CD4-positive, alpha-beta T cell treated with Interleukin-6 at 100 ng/mL for 8 hours (primary cell): Measurements from ENCODE around the gene GRM7.

ENCODE experiments used
- DNase-seq: peaks from one replicate; pipeline ENCODE4 v3.0.0-alpha.2; 2020; ENCODE audit warnings: mixed read lengths, low spot score

Gene GRM7

DNA sequence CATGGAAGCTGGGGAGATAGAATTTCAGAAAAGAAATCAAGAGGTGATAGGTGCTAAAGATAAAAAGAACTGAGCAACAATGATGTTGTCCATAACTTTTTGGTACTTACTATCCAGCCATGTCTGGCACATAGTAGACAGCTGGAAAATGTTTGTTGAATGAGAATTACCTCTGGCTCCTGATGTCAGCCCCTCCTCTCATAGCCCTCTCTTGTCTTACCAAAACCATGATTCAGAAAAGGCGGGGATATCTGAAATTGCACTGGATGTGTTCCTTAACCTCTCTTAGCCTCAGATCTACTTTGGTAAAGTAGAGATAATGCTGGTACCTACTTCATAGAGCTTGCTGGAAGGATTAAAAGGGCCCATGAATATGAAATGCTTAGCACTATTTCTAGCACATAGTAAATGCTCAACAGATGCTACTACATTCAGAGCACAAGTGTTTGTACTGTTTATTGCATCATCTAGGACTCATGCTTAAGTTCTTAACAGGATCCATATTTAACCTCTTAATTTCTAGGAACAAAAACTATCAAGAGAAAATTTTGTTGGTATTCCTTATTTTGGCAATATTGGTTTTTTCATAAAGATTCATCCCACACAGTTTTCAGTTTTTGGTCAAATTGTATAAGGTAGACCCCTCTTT, 859.9 kb downstream of the GRM7 start:
- DNase-seq: no peak

DNA sequence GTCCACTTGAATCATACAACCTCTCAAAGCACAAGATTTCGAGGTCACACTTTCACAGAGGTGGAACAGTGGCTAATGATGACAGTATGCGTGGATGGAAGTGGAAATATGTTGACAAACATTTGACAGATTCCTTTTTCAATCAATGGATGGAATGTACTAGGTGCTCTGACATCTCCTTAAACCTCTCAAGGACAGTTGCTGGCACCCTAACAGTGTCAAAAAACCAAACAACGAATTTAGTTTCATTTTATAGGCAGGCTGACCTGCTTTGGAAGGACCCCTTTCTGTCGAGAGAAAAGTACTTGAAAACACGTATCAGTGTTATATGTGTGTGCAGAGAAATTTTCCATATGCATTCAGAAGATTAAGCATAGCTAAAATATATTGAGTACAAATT, 861.0 kb downstream of the GRM7 start:
- DNase-seq: no peak

DNA sequence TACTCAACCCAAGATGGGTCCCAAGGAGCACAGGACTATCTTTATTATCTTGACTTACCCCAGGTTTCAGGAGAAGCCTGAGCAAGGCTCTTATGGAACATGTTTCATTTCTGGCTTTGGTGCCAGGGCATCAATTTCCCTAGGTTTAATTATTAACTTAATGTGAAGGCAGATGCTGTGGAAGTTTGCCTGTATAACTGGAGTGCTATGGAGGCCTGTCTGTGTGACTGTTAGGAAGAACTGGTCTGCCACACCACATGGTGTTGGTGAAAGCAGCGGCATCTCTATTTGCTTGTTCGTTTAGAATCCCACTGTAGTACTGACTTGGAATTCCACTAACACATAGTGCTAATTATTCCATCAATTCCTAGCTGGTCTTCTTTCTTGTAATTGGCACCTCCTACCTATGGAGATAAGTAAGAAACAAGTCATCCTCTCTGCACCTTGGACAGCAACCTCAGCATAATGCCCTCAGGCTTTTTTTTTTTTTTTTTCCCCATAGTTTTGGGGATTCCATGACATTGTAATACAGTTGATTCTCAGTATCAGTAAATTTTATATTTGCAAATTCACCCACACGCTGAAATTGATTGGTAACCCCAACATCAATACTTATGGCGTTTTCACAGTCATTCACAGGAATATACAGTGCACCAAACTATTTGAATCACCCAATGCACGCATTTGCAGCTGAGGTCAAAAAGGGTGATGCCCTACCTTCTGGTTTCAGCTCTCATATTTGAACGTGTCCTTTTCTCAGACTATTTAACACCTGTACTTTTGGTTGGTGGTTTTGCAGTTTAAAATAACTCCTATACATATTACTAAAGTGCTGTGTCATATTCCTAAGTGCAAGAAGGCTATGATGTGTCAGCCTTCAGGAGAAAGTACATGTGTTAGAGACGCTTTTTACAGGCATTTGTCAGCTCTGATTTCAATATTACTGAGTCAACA, 867.9 kb downstream of the GRM7 start:
- no peak for DNase-seq

- no peak for DNase-seq
Measured at GRCh38 chr3:7733933-7734332, 873.0 kb downstream of the GRM7 start.

GRCh38 chr3:7734456-7734855, 873.5 kb downstream of the GRM7 start:
- no peak for DNase-seq

DNA sequence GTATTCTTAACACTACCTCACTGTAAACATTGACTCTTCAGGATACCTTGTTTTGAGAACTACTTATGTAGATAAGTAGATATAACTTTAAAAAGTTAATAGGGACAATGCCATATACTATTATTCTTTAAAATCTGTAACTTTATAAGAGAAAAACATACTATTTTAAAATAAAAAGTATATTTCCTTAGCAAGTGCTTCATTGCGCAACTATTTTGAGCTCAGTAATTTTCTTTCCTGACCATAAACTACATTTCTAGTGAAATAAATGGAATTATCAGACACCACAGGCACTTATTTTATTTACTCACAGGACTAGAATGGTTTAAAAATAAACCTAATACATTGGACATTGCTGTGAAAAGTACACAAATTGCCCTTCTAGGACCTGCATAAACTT, 876.3 kb downstream of the GRM7 start:
- no peak for DNase-seq

DNA sequence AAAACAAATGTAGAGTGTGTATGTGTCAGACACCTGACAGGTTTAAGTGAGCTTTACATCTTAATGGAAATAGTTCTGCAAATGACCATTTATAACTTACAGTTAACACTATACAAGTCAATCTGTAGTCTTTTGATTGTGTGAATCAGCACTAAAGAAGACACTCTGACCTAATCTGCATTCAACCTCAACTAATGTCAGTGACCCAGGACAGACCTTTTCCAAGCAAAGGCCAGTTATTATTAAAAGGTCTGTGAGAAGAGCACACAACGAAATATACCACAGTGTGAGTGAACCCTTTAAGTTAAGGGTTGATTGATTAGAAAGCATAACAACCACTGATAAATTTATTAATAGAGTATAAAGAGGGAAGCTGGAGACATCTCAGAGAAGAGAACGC, 878.8 kb downstream of the GRM7 start:
- DNase-seq: no peak

- DNase-seq: no peak
Measured at GRCh38 chr3:7740458-7740857, 879.5 kb downstream of the GRM7 start.

DNA sequence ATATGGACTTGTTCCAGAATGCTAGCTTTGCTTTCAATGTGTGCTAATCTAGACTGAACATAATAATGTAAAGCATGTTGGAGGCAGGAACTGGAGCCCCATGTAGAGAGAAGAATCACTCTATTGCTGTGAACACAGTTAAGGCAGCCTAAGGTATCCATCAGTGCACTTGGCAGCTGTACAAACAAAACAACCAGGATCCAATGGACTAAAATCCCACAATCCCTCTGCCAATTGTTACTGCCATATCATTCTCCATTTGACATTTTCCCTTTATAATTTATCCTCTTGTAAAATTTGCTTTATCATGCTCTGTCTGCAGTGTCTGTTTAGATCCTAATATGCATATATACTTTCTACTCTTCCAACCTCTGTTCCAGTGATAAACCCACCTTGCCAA, 883.9 kb downstream of the GRM7 start:
- no peak for DNase-seq

DNA sequence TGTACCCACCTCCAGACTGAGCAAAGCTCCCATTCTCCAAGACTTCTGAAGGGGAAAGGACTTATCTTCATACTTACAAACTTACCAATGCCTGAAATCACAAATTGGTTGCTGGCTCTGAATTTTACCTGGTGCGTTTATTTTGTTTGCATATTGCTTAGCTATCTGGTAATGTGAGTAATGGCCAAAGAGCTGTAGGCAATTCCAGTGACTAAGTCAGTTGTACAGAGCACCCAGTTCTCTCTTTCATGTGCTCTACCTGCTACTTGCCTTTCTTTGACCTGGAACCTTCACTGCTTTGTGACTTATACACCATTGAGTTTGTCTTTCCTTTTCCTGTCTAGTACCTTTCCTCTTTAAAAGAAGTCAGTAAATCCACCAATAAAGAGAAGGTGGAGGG, 884.8 kb downstream of the GRM7 start:
- DNase-seq: no peak

GRCh38 chr3:7749931-7750695, 889.2 kb downstream of the GRM7 start:
- no peak for DNase-seq

DNA sequence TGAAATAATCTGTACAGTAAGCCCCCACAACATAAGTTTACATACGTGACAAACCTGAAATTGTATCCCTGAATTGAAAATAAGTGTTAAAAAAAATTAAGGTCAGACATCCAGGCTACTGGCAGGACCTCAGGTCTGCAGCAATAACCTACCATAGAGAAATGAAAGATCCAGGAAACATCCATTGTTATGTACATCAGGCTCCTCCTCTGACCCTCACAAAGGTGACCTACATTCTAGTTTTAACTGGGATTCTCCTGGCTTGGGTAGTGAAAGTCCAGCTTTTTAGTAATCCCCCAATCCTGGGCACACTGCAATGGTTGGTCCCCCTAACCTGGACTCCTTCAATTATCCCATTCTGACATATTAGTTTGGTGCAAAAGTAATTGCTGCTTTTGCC, 891.1 kb downstream of the GRM7 start:
- DNase-seq: no peak

- DNase-seq: no peak
Measured at GRCh38 chr3:7754653-7755441, 893.9 kb downstream of the GRM7 start.

DNA sequence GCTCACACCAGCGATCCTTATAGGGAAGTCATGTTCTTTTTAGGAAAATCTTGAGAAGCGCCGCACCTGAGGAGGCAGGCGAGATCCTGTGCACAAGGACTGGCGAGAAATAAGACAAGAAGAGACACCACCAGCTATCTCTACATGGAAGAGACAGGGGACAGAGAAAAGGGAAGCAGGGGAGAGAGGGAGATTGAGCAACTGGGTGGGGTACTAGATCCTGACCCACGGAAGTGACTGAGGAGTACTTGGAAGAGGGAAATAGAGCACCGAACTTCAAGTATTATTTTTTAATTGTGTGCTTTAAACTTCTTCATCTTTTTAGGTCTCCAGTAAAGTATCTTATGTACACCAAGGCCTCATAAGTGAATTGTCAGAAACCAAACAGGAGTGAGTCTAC, 898.7 kb downstream of the GRM7 start:
- DNase-seq: no peak

- DNase-seq: no peak
Measured at GRCh38 chr3:7760718-7761117, 899.8 kb downstream of the GRM7 start.

DNA sequence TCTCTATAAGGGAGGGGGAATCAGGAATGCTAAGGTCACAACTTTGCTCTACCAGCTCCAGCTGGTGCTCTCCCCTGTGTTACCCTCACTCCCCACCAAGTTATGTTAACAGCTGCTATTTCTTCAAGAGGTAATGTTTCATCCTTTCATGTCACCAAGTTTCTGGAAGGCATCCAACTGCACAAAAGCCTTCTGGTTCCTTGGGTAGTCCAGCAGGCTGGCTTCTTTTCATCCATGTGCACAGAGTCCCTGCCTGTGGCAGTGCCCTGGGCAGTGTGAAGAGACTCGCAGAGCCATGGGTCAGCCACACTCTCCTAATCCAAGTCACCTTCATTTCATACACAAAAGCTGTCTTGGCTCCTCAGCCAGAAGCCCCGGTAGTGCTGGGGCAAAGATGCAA, 903.2 kb downstream of the GRM7 start:
- DNase-seq: no peak

DNA sequence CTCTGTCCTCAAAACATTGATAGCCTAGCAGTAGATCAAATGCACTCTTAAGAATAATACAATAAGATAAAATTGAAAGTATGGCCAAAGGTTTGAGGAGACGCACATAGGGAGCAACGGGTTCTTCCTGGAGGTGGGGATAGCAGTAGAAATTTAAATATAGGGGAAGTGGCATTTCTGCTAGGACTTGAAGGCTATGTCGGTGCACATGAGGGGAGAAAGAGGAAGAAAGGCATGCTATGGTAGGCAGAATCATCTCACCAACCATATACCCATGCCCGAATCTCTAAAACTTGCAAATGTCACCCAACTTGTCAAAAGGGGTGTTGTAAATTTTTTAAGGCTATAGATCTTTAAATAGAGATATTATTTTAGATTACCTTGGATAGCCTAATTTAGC, 905.6 kb downstream of the GRM7 start:
- DNase-seq: no peak

- no peak for DNase-seq
Measured at GRCh38 chr3:7779331-7779730, 918.4 kb downstream of the GRM7 start.

GRCh38 chr3:7781395-7781794, 920.5 kb downstream of the GRM7 start:
- DNase-seq: no peak

DNA sequence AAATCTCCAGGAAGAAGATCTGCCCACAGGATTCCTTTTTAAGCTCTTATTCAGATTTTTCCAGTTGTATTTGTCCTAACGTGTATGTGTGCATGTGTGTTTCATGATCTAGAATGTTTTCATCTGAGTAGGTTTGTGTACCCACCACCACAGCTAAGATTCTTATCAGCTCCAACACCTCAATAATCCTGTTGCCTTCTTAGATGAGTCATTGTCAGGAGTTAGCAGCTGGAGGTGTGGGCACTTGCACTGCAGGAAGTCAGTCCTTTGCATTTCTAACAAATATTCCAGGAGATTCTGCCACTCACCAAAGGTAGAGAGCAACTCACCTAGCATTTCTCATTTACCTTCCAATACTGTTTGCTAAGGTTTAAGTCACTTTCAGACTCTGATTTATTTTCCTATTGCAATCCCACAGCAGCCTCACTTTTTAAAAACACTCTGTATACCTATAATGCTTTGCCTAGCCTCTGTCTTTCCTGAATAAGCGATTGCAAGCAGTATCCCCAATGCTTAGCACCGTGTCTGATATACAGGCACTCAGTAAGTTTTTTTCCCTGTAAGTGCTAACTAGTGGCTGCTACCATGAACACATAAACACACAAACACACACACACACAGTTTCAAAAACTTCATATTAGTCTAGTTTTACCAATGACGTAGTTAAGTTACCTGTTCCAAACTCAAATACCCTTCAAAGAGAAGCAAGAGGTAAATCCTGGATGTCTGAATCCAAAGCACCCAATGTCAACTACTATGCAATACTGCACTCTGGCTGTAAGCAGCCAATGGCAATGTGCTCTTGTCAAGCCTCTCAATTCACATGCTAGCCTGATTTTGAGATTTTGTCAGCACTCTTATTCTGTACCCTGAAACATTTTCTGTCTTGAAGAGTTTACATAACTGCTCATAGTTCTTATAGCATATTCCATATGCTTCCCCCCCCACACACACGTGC, 927.2 kb downstream of the GRM7 start:
- DNase-seq: no peak

DNA sequence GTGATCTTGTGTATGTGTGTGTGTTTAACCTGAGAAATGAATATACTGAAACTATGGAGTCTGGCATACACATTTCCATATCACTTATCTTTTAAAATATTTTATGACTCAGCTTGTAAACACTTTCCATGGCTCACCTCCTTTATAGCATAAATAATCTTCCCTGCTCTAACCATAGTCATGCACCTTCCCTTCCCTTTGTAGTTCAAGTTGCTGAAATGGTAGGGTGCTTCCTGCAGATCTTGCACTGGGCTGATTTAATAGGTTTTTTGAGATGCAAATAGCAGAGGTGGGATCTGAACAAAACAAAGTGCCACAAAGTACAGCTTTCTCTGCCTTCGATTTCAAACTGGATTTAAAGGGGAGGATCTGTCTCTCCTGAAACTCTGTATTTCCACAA, 928.0 kb downstream of the GRM7 start:
- no peak for DNase-seq
